Neural cell (in vitro differentiated cells): ENCODE measurements around the gene ADD3. TPM values are rescaled to one million over a fixed set of nuclear protein-coding genes. Genes with fewer than 3 reads are reported as not detected.
A peak's percentile ranks its signal among the peaks of the same experiment; 100 is the strongest.

Experiments
- H2AFZ ChIP-seq: fragments of 200-600, 300-800 bp; sonication (generic), shearing (Covaris generic); 2 replicates; pipeline ENCODE4 v1.6.0; 2014; ENCODE audit warnings: low read depth, mild to moderate bottlenecking, antibody characterized with exemption, low read length, moderate library complexity
- H3F3A ChIP-seq: fragments of 200-600 bp; shearing (Covaris generic); 2 replicates; pipeline ENCODE4 v1.6.1; 2016; ENCODE audit warnings: mild to moderate bottlenecking, moderate library complexity, mixed read lengths, antibody characterized with exemption, low read length; ENCODE audit not compliant: insufficient read depth, poor library complexity, severe bottlenecking
- H3K27ac ChIP-seq: fragments of 200-600, 300-800 bp; sonication (generic), shearing (Covaris generic); 2 replicates; pipeline ENCODE4 v1.5.1; 2014; ENCODE audit warnings: mild to moderate bottlenecking, low read length, moderate library complexity
- H3K27me3 ChIP-seq: fragments of 300-800, 200-600 bp; sonication (generic), shearing (Covaris generic); 2 replicates; pipeline ENCODE4 v1.6.0; 2014; ENCODE audit warnings: mild to moderate bottlenecking, low read depth, low read length, moderate library complexity; ENCODE audit not compliant: insufficient read depth
- H3K36me3 ChIP-seq: fragments of 300-800, 200-600 bp; sonication (generic), shearing (Covaris generic); 2 replicates; pipeline ENCODE4 v1.5.1; 2014; ENCODE audit warnings: mild to moderate bottlenecking, antibody characterized with exemption, low read length, moderate library complexity; ENCODE audit not compliant: insufficient read depth
- H3K4me2 ChIP-seq: fragments of 300-800, 200-600 bp; sonication (generic), shearing (Covaris generic); 2 replicates; pipeline ENCODE4 v1.6.0; 2014; ENCODE audit warnings: mild to moderate bottlenecking, low read length
- H3K4me3 ChIP-seq: fragments of 300-800, 200-600 bp; sonication (generic), shearing (Covaris generic); 2 replicates; pipeline ENCODE4 v1.5.1; 2014; ENCODE audit warnings: mild to moderate bottlenecking, low read length, moderate library complexity
- H3K79me2 ChIP-seq: fragments of 200-600 bp; shearing (Covaris generic); replicated peaks from 2 replicates; pipeline ENCODE4 v1.6.0; 2014; ENCODE audit warnings: mild to moderate bottlenecking, low read length, moderate library complexity; ENCODE audit not compliant: insufficient read depth
- H3K9ac ChIP-seq: fragments of 300-800, 200-600 bp; sonication (generic), shearing (Covaris generic); 2 replicates; pipeline ENCODE4 v1.6.1; 2016; ENCODE audit warnings: mild to moderate bottlenecking, low read length, mixed read lengths
- H3K9me2 ChIP-seq: fragments of 200-600 bp; shearing (Covaris generic); 2 replicates; pipeline ENCODE4 v1.6.1; 2016; ENCODE audit warnings: mild to moderate bottlenecking, low read length, mixed read lengths; ENCODE audit not compliant: insufficient read depth
- H3K9me3 ChIP-seq: fragments of 200-600, 300-800 bp; sonication (generic), shearing (Covaris generic); 2 replicates; pipeline ENCODE4 v1.6.1; 2016; ENCODE audit warnings: mild to moderate bottlenecking, mixed run types, low read length, moderate library complexity, mixed read lengths
- H4K20me1 ChIP-seq: fragments of 200-600 bp; shearing (Covaris generic); 2 replicates; pipeline ENCODE4 v1.6.1; 2016; ENCODE audit warnings: mild to moderate bottlenecking, mixed run types; ENCODE audit not compliant: insufficient read depth
- EP300 ChIP-seq: fragments of 450-650 bp; conservative IDR thresholded peaks from 2 replicates; pipeline ENCODE4 v1.6.1; 2014; ENCODE audit warnings: antibody characterized with exemption, mild to moderate bottlenecking, moderate library complexity; ENCODE audit not compliant: poor library complexity, severe bottlenecking
- EZH2 ChIP-seq: fragments of 200-600, 300-800 bp; shearing (Covaris generic), sonication (generic); IDR thresholded peaks from 2 replicates; pipeline ENCODE4 v1.6.1; 2014; ENCODE audit warnings: antibody characterized with exemption, low read length, borderline replicate concordance, mild to moderate bottlenecking; ENCODE audit not compliant: insufficient read depth, poor library complexity, severe bottlenecking
- MXI1 ChIP-seq: fragments of 450-650 bp; conservative IDR thresholded peaks from 2 replicates; pipeline ENCODE4 v1.6.1; 2014; ENCODE audit warnings: antibody characterized with exemption, mild to moderate bottlenecking; ENCODE audit not compliant: poor library complexity, severe bottlenecking
- POLR2AphosphoS5 ChIP-seq: IDR thresholded peaks from 2 replicates; pipeline ENCODE4 v1.6.1; 2012
- RAD21 ChIP-seq: fragments of 450-650 bp; conservative IDR thresholded peaks from 2 replicates; pipeline ENCODE4 v1.6.1; 2014; ENCODE audit warnings: antibody characterized with exemption, mild to moderate bottlenecking, moderate library complexity
- SMC3 ChIP-seq: fragments of 450-650 bp; conservative IDR thresholded peaks from 2 replicates; pipeline ENCODE4 v1.6.1; 2014; ENCODE audit warnings: antibody characterized with exemption, mild to moderate bottlenecking, moderate library complexity; ENCODE audit not compliant: poor library complexity
- TAF1 ChIP-seq: IDR thresholded peaks from 2 replicates; pipeline ENCODE4 v1.6.1; 2012; ENCODE audit warnings: low read depth
- polyA plus RNA-seq: library from polyadenylated mRNA; depleted of rRNA; stranded (reverse); fragments of >200 nt; gene quantifications from 2 replicates; pipeline ENCODE4 v1.2.3, GENCODE V29; 2014
- TF ChIP-seq, protein P1 (sequence below): fragments of 450-650 bp; IDR thresholded peaks from 2 replicates; pipeline ENCODE4 v1.5.1; 2014; ENCODE audit warnings: antibody characterized with exemption, mild to moderate bottlenecking, moderate library complexity; ENCODE audit not compliant: poor library complexity, severe bottlenecking
- TF ChIP-seq, protein P2 (sequence below): IDR thresholded peaks from 2 replicates; pipeline ENCODE4 v1.6.1; 2012; ENCODE audit warnings: borderline replicate concordance

The ADD3 gene
- polyA plus RNA-seq, 1 donor from 2014 or later: 40.6 TPM

DNA sequence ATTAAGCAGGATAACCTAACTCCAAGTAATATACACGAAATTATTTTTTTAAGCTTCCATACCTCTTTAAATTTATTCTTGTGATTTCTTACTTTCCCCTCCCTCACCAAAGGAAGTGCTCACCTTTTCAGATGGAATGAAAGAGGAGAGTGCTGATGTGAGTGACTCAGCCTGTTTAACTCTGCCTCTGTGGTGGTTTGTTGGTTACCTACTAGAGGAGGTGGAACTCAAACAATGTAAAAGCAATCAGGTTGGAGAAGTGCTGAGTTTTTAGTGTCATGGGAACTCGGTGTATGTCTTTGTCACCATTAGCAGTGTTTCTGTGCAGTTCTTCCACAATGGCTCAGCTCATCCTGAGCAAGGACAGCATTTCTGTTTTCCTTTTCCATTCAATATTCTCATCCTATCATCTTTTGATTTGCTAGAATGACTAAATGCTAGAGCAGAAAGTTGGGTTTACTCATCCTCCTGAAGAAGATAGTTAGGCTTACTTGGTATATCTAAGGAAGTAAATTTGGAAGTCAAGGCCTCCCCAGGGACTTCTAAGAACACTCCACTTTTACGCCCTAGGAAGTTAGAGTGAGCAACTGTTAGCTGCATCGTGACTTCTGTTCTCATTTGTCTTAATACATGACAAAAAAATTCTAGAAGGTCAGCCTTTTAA is 6.0 kb downstream of the ADD3 start:
- Histone ChIP-seq H3K4me2 (no peak overlapping the region), H3K27ac (no peak overlapping the region)

DNA sequence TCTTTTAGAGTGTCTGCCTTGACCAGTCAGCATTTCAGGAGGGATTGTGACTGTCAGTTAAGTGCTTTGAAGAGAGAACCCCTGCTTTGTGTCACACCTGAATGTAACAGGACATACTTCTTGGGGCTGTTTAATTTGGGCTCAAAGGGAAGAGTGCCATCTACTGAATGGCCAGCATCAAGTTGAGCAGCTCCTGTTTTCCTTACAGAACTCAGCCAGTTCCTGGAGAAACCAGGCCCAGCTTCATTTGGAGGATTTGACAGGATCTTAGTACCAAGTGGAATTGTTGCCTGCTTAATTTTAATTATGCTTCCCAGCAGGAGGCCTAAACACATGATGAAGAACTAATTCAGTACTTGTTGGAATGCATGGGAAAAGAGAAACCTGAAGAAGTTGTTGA is 8.3 kb downstream of the ADD3 start:
- Histone ChIP-seq H3K27me3 (no peaks in the 10 kb centered on the region), H3K4me2 (no peak overlapping the region), H3K9me3 (no peaks in the 10 kb centered on the region), H3F3A (no peaks in the 10 kb centered on the region), H3K9me2 (no peaks in the 10 kb centered on the region), H3K27ac (no peak overlapping the region), H4K20me1 (no peaks in the 10 kb centered on the region), H3K36me3 (no peaks in the 10 kb centered on the region), H2AFZ (no peak overlapping the region), H3K9ac (no peak overlapping the region), H3K79me2 (peaks cover 31% of the 10 kb centered on the region), H3K4me3 (no peak overlapping the region)
- TF ChIP-seq, protein P1, sequence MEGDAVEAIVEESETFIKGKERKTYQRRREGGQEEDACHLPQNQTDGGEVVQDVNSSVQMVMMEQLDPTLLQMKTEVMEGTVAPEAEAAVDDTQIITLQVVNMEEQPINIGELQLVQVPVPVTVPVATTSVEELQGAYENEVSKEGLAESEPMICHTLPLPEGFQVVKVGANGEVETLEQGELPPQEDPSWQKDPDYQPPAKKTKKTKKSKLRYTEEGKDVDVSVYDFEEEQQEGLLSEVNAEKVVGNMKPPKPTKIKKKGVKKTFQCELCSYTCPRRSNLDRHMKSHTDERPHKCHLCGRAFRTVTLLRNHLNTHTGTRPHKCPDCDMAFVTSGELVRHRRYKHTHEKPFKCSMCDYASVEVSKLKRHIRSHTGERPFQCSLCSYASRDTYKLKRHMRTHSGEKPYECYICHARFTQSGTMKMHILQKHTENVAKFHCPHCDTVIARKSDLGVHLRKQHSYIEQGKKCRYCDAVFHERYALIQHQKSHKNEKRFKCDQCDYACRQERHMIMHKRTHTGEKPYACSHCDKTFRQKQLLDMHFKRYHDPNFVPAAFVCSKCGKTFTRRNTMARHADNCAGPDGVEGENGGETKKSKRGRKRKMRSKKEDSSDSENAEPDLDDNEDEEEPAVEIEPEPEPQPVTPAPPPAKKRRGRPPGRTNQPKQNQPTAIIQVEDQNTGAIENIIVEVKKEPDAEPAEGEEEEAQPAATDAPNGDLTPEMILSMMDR: peak; percentile 12
- TF ChIP-seq EZH2 (no peak), EP300 (no peak), TAF1 (no peak), POLR2AphosphoS5 (no peak), SMC3 (no peak), MXI1 (no peak)
- TF ChIP-seq, protein P2, sequence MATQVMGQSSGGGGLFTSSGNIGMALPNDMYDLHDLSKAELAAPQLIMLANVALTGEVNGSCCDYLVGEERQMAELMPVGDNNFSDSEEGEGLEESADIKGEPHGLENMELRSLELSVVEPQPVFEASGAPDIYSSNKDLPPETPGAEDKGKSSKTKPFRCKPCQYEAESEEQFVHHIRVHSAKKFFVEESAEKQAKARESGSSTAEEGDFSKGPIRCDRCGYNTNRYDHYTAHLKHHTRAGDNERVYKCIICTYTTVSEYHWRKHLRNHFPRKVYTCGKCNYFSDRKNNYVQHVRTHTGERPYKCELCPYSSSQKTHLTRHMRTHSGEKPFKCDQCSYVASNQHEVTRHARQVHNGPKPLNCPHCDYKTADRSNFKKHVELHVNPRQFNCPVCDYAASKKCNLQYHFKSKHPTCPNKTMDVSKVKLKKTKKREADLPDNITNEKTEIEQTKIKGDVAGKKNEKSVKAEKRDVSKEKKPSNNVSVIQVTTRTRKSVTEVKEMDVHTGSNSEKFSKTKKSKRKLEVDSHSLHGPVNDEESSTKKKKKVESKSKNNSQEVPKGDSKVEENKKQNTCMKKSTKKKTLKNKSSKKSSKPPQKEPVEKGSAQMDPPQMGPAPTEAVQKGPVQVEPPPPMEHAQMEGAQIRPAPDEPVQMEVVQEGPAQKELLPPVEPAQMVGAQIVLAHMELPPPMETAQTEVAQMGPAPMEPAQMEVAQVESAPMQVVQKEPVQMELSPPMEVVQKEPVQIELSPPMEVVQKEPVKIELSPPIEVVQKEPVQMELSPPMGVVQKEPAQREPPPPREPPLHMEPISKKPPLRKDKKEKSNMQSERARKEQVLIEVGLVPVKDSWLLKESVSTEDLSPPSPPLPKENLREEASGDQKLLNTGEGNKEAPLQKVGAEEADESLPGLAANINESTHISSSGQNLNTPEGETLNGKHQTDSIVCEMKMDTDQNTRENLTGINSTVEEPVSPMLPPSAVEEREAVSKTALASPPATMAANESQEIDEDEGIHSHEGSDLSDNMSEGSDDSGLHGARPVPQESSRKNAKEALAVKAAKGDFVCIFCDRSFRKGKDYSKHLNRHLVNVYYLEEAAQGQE: no peak

More for the DNA sequence above, 6.0 kb downstream of the ADD3 start:
- no peak overlapping the region for H3K4me3 ChIP-seq
- TF ChIP-seq EP300: no peak
- no peak for TF ChIP-seq POLR2AphosphoS5
- TF ChIP-seq, protein P2: no peak
- no peak for TF ChIP-seq MXI1
- no peak for TF ChIP-seq RAD21
- TF ChIP-seq TAF1: no peak
- TF ChIP-seq EZH2: no peak
- no peak for TF ChIP-seq SMC3
- no peaks in the 10 kb centered on the region for H4K20me1 ChIP-seq
- H3K36me3 ChIP-seq: no peaks in the 10 kb centered on the region
- no peaks in the 10 kb centered on the region for H3K27me3 ChIP-seq
- no peaks in the 10 kb centered on the region for H3F3A ChIP-seq
- peaks cover 30% of the 10 kb centered on the region for H3K79me2 ChIP-seq
- no peak overlapping the region for H2AFZ ChIP-seq
- no peaks in the 10 kb centered on the region for H3K9me2 ChIP-seq
- H3K9ac ChIP-seq: no peak overlapping the region
- H3K9me3 ChIP-seq: no peaks in the 10 kb centered on the region
